Measurements from ENCODE around the gene CYTIP.
"Not testable (repeated sequence)": the region's sequence is repeated elsewhere in the genome, so short reads cannot be mapped to it uniquely, and the experiment has no call there.

The CYTIP gene

DNA sequence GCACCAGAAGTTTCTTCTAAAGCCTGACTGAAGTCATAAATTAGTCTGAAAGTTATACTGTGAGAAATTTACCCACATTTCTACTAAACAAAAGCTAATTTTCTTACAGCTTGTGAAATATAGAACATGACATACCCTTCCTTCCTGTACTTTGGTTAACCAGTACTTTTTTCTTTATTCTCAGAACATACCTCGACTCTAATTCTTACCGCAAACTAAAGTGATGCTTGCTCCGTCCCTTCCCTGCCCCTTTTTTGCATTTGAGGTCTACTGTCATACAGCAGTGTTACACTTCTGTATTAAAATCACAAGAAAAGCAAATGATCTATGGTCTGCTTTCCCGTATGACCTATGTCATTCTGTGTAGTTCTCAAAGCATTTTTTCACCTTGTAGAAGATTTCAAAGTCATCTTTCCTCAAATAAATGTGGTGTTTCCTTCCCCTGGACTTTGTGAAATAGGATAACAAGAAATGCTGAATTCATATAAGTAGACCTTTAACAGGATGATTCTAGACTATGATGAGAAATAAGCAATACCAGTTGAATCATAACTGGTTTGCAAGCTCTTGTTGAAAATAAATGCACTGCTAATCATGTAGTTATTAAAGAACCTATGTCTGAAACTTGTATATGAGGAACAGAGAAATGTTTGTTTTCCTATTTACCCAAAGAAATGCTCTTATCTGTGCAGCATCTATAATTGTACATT is 30.4 kb downstream of the CYTIP start:
- DNase-seq (ENCODE audit: low spot score), result peak; percentile 47
- in situ Hi-C loops (cut with MboI; ENCODE audit: low pct_unique_long_range_greater_than_20kb, low sequenced_read_pairs, unreplicated experiment), result no loop called here

DNA sequence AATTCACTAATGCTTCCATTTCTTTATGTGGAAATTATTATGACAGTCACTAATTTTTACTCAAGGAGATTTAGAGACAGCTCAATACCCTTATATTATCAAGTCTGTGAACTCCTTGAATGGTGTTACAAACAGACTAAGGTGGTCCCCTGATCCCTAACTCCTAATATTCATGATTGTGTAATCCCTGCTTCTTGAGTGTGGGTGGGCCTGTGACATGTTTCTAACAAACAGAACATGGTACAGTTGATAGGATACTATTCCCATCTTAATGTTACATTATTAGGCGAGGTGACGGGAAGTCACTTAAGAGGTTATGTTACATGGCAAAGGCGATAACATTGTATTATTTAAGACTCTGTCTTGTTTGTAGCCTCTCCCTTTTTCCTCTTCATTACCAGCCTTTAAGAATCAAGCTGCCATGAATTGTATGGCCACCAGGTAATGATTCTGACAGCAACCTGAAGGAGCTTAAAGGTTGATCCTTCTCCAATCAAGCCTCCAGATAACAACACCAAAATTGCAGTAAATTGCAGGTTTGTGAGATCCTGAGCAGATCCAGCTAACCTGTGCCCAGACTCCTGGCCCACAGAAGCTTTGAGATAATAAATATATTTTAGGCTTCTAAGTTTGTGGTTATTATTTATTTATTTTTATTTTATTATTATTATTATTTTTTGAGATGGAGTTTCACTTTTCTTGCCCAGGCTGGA is 32.1 kb downstream of the CYTIP start:
- TF ChIP-seq, protein P1, sequence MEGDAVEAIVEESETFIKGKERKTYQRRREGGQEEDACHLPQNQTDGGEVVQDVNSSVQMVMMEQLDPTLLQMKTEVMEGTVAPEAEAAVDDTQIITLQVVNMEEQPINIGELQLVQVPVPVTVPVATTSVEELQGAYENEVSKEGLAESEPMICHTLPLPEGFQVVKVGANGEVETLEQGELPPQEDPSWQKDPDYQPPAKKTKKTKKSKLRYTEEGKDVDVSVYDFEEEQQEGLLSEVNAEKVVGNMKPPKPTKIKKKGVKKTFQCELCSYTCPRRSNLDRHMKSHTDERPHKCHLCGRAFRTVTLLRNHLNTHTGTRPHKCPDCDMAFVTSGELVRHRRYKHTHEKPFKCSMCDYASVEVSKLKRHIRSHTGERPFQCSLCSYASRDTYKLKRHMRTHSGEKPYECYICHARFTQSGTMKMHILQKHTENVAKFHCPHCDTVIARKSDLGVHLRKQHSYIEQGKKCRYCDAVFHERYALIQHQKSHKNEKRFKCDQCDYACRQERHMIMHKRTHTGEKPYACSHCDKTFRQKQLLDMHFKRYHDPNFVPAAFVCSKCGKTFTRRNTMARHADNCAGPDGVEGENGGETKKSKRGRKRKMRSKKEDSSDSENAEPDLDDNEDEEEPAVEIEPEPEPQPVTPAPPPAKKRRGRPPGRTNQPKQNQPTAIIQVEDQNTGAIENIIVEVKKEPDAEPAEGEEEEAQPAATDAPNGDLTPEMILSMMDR (IDR thresholded peaks at IDR 0.05; ENCODE audit: extremely low read depth, insufficient read depth, missing control alignments), result no peak
- in situ Hi-C loops (cut with MboI; ENCODE audit: low pct_unique_long_range_greater_than_20kb, low sequenced_read_pairs, unreplicated experiment), result no loop called here
- DNase-seq (ENCODE audit: low spot score), result no peak

More for the DNA sequence above, 30.4 kb downstream of the CYTIP start:
- TF ChIP-seq, protein P1 (IDR thresholded peaks at IDR 0.05; ENCODE audit: extremely low read depth, insufficient read depth, missing control alignments), result no peak

DNA sequence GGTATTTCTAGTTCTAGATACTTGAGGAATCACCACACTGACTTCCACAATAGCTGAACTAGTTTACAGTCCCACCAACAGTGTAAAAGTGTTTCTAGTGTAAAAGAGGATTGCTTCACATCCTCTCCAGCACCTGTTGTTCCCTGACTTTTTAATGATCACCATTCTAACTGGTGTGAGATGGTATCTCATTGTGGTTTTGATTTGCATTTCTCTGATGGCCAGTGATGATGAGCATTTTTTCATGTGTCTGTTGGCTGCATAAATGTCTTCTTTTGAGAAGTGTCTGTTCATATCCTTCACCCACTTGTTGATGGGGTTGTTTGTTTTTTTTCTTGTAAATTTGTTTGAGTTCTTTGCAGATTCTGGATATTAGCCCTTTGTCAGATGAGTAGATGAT is 38.5 kb downstream of the CYTIP start:
- DNase-seq (ENCODE audit: low spot score); in situ Hi-C loops (cut with MboI; ENCODE audit: low pct_unique_long_range_greater_than_20kb, low sequenced_read_pairs, unreplicated experiment): not testable (repeated sequence)

DNA sequence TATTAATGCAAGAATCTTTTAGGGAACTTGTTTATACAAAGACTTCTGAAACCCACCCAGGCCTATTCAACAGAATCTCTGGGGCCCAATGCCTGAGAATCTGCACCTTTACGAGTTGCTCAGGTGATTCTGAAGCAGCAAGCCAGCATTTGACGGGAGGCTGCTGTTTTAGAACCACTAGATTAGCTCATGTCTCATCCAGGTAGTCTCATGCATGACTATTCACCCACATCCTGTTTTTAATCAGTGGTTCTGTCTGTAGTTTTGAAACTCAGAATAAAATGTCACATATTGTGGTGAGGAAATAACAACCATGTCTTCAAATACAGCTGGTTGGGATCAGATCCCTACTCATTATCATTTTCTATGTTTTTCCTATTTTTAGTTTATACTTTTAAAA is 39.5 kb downstream of the CYTIP start:
- in situ Hi-C loops (cut with MboI; ENCODE audit: low pct_unique_long_range_greater_than_20kb, low sequenced_read_pairs, unreplicated experiment), result no loop called here
- peak; percentile 64 for DNase-seq (ENCODE audit: low spot score)
- TF ChIP-seq, protein P1 (IDR thresholded peaks at IDR 0.05; ENCODE audit: extremely low read depth, insufficient read depth, missing control alignments), result no peak

DNA sequence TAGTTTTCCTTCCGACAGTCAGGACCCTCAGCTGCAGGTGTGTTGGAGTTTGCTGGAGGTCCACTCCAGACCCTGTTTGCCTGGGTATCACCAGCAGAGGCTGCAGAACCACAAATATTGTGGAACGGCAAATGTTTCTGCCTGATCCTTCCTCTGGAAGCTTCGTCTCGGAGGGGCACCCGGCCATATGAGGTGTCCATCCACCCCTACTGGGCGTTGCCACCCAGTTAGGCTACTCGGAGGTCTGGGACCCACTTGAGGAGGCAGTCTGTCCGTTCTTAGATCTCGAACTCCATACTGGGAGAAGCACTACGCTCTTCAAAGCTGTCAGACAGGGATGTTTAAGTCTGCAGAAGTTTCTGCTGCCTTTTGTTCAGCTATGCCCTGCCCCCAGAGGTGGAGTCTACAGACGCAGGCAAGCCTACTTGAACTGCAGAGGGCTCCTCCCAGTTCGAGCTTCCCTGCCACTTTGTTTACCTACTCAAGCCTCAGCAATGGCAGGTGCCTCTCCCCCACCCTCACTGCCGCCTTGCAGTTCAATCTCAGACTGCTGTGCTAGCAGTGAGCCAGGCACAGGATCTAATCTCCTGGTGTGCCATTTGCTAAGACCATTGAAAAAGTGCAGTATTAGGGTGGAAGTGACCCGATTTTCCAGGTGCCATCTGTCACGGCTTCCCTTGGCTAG is 40.9 kb downstream of the CYTIP start:
- in situ Hi-C loops (cut with MboI; ENCODE audit: low pct_unique_long_range_greater_than_20kb, low sequenced_read_pairs, unreplicated experiment); DNase-seq (ENCODE audit: low spot score): not testable (repeated sequence)

DNA sequence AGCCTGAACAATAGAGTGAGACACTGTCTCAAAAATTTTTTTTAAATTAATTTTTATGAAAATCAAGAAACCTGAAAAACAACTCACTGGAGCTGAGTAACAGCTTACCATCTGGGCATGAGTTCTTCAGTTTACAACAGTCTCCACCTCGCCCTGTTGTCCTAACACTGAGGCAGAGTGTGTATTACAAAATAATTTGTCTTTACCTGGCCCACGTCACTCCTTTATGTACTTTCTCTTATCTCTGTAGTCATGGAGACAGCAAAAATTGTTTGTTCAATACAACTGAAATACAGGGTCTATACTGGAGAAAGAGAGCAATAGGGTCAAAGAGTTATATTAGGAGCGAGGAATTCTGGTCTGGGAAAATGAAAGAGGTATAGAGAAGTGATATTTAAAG is 48.1 kb downstream of the CYTIP start:
- no peak for DNase-seq (ENCODE audit: low spot score)
- TF ChIP-seq, protein P1 (IDR thresholded peaks at IDR 0.05; ENCODE audit: extremely low read depth, insufficient read depth, missing control alignments), result no peak
- in situ Hi-C loops (cut with MboI; ENCODE audit: low pct_unique_long_range_greater_than_20kb, low sequenced_read_pairs, unreplicated experiment), result no loop called here

DNA sequence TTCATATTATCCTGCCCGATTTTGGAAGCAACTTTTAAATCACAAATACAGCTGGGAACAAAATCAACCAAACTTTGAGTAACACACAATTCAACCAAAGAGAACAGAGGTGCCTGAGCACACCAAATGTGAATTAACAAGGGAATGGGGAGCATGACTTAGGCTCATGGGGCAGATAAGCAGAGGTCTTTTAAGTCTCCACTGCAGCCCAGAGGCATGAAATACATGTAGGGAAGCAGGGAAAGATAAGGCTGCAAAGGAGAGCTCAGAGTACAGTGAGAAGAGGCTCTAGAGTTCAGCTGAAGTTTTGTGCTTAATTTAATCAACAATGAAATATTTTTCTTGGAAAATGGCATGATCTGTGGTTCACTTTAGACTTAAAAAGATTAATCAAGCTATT is 49.0 kb downstream of the CYTIP start:
- TF ChIP-seq, protein P1 (IDR thresholded peaks at IDR 0.05; ENCODE audit: extremely low read depth, insufficient read depth, missing control alignments), result no peak
- no peak for DNase-seq (ENCODE audit: low spot score)
- in situ Hi-C loops (cut with MboI; ENCODE audit: low pct_unique_long_range_greater_than_20kb, low sequenced_read_pairs, unreplicated experiment), result no loop called here

All from GM13977 (cell line).